ENCODE measurements around the gene DNAH9. TPM values are rescaled to one million over a fixed set of nuclear protein-coding genes. Genes with fewer than 3 reads are reported as not detected.

DNAH9 gene
- total RNA-seq, 1 donor from 2014 or later, result under 0.01 TPM

- TF ChIP-seq CTCF (IDR thresholded peaks at IDR 0.05; ENCODE audit: insufficient read depth, low read length, severe bottlenecking), result no peak
- FAIRE-seq, result no peak
- Histone ChIP-seq H3K27me3 (ENCODE audit: control insufficient read depth, insufficient read depth, low read length) (no peaks in the 10 kb centered on the region), H3K4me3 (ENCODE audit: low read depth, low read length) (no peak overlapping the region), H3K36me3 (ENCODE audit: control insufficient read depth, insufficient read depth, low read length) (no peaks in the 10 kb centered on the region)
- no peak for DNase-seq (ENCODE audit: low read depth)
Measured at GRCh38 chr17:11832401-11833137, 234.3 kb downstream of the DNAH9 start.

GRCh38 chr17:11836508-11836907 lies 238.2 kb downstream of the DNAH9 start:
- Histone ChIP-seq H3K4me3 (ENCODE audit: low read depth, low read length) (no peak overlapping the region), H3K27me3 (ENCODE audit: control insufficient read depth, insufficient read depth, low read length) (no peaks in the 10 kb centered on the region), H3K36me3 (ENCODE audit: control insufficient read depth, insufficient read depth, low read length) (no peaks in the 10 kb centered on the region)
- TF ChIP-seq CTCF (IDR thresholded peaks at IDR 0.05; ENCODE audit: insufficient read depth, low read length, severe bottlenecking), result no peak
- no peak for FAIRE-seq
- DNase-seq (ENCODE audit: low read depth), result no peak

GRCh38 chr17:11840052-11840451 lies 241.8 kb downstream of the DNAH9 start:
- no peaks in the 10 kb centered on the region for H3K27me3 ChIP-seq (ENCODE audit: control insufficient read depth, insufficient read depth, low read length)
- DNase-seq (ENCODE audit: low read depth) (no peak), FAIRE-seq (no peak)
- no peak overlapping the region for H3K4me3 ChIP-seq (ENCODE audit: low read depth, low read length)
- H3K36me3 ChIP-seq (ENCODE audit: control insufficient read depth, insufficient read depth, low read length), result no peaks in the 10 kb centered on the region
- TF ChIP-seq CTCF (IDR thresholded peaks at IDR 0.05; ENCODE audit: insufficient read depth, low read length, severe bottlenecking), result no peak

- no peak for TF ChIP-seq CTCF (IDR thresholded peaks at IDR 0.05; ENCODE audit: insufficient read depth, low read length, severe bottlenecking)
- Histone ChIP-seq H3K4me3 (ENCODE audit: low read depth, low read length) (no peak overlapping the region), H3K27me3 (ENCODE audit: control insufficient read depth, insufficient read depth, low read length) (no peaks in the 10 kb centered on the region), H3K36me3 (ENCODE audit: control insufficient read depth, insufficient read depth, low read length) (no peaks in the 10 kb centered on the region)
- no peak for DNase-seq (ENCODE audit: low read depth)
- FAIRE-seq, result no peak
Measured at GRCh38 chr17:11840831-11841230, 242.6 kb downstream of the DNAH9 start.

- Histone ChIP-seq H3K36me3 (ENCODE audit: control insufficient read depth, insufficient read depth, low read length) (no peaks in the 10 kb centered on the region), H3K4me3 (ENCODE audit: low read depth, low read length) (no peak overlapping the region), H3K27me3 (ENCODE audit: control insufficient read depth, insufficient read depth, low read length) (no peaks in the 10 kb centered on the region)
- DNase-seq (ENCODE audit: low read depth) (no peak), FAIRE-seq (no peak)
- no peak for TF ChIP-seq CTCF (IDR thresholded peaks at IDR 0.05; ENCODE audit: insufficient read depth, low read length, severe bottlenecking)
Measured at GRCh38 chr17:11848330-11848729, 250.1 kb downstream of the DNAH9 start.

- FAIRE-seq (no peak), DNase-seq (ENCODE audit: low read depth) (no peak)
- no peak for TF ChIP-seq CTCF (IDR thresholded peaks at IDR 0.05; ENCODE audit: insufficient read depth, low read length, severe bottlenecking)
- H3K27me3 ChIP-seq (ENCODE audit: control insufficient read depth, insufficient read depth, low read length), result no peaks in the 10 kb centered on the region
- no peak overlapping the region for H3K4me3 ChIP-seq (ENCODE audit: low read depth, low read length)
- H3K36me3 ChIP-seq (ENCODE audit: control insufficient read depth, insufficient read depth, low read length), result no peaks in the 10 kb centered on the region
Measured at GRCh38 chr17:11852231-11852630, 254.0 kb downstream of the DNAH9 start.

Measured in bronchial epithelial cell (primary cell).